Loucy (cell line): ENCODE results near the gene TES.
A peak's percentile ranks its signal among the peaks of the same experiment; 100 is the strongest.

Experiments
- H2AFZ ChIP-seq: fragments of 200-600 bp; sonication (generic); 2 replicates; pipeline ENCODE4 v1.6.0; 2016; ENCODE audit warnings: antibody characterized with exemption, mild to moderate bottlenecking, low read length, moderate library complexity
- H3F3A ChIP-seq: fragments of 200-600 bp; 2 replicates; pipeline ENCODE4 v1.6.0; 2016; ENCODE audit warnings: antibody characterized with exemption, low read depth, mild to moderate bottlenecking
- H3K27me3 ChIP-seq: fragments of 200-600 bp; sonication (generic); 2 replicates; pipeline ENCODE4 v1.6.1; 2014; ENCODE audit warnings: low read length, mild to moderate bottlenecking; ENCODE audit not compliant: insufficient read depth, poor library complexity, severe bottlenecking
- H3K36me3 ChIP-seq: fragments of 200-600 bp; sonication (generic); 2 replicates; pipeline ENCODE4 v1.6.1; 2016; ENCODE audit warnings: low read length; ENCODE audit not compliant: insufficient read depth
- H3K4me1 ChIP-seq: fragments of 200-600 bp; sonication (generic); 2 replicates; pipeline ENCODE4 v1.5.1; 2014; ENCODE audit warnings: low read length, mild to moderate bottlenecking; ENCODE audit not compliant: insufficient read depth, poor library complexity, severe bottlenecking
- H3K4me2 ChIP-seq: fragments of 200-600 bp; sonication (generic); 2 replicates; pipeline ENCODE4 v1.6.0; 2014; ENCODE audit warnings: antibody characterized with exemption, low read length, low read depth, mild to moderate bottlenecking; ENCODE audit not compliant: poor library complexity, severe bottlenecking
- H3K4me3 ChIP-seq: fragments of 200-600 bp; sonication (generic); 2 replicates; pipeline ENCODE4 v1.5.1; 2014; ENCODE audit warnings: low read length, mild to moderate bottlenecking, mixed read lengths; ENCODE audit not compliant: poor library complexity, severe bottlenecking
- H3K79me2 ChIP-seq: fragments of 200-600 bp; sonication (generic); 2 replicates; pipeline ENCODE4 v1.6.1; 2014; ENCODE audit warnings: low read length; ENCODE audit not compliant: insufficient read depth
- H3K9ac ChIP-seq: fragments of 200-600 bp; sonication (generic); 2 replicates; pipeline ENCODE4 v1.6.0; 2014; ENCODE audit warnings: mild to moderate bottlenecking, low read depth, low read length, moderate library complexity; ENCODE audit not compliant: poor library complexity, severe bottlenecking
- H3K9me2 ChIP-seq: fragments of 200-600 bp; sonication (generic); replicated peaks from 2 replicates; pipeline ENCODE4 v1.6.1; 2016; ENCODE audit warnings: low read depth, low read length, mixed read lengths
- H3K9me3 ChIP-seq: fragments of 200-600 bp; sonication (generic); 2 replicates; pipeline ENCODE4 v1.6.1; 2014; ENCODE audit warnings: mild to moderate bottlenecking, antibody characterized with exemption, low read length, low read depth; ENCODE audit not compliant: insufficient read depth
- H4K20me1 ChIP-seq: fragments of 200-600 bp; sonication (generic); 2 replicates; pipeline ENCODE4 v1.6.0; 2014; ENCODE audit warnings: antibody characterized with exemption, low read length, mild to moderate bottlenecking; ENCODE audit not compliant: insufficient read depth, poor library complexity, severe bottlenecking
- EZH2phosphoT487 ChIP-seq: fragments of 200-600 bp; IDR thresholded peaks from 2 replicates; pipeline ENCODE4 v1.6.1; 2018; ENCODE audit warnings: antibody characterized with exemption, mild to moderate bottlenecking, moderate library complexity, borderline replicate concordance
- TF ChIP-seq, protein P1 (sequence below): fragments of 200-600 bp; sonication (generic); conservative IDR thresholded peaks from 2 replicates; pipeline ENCODE4 v1.5.1; 2014; ENCODE audit warnings: mild to moderate bottlenecking, antibody characterized with exemption, low read length

The TES gene

DNA sequence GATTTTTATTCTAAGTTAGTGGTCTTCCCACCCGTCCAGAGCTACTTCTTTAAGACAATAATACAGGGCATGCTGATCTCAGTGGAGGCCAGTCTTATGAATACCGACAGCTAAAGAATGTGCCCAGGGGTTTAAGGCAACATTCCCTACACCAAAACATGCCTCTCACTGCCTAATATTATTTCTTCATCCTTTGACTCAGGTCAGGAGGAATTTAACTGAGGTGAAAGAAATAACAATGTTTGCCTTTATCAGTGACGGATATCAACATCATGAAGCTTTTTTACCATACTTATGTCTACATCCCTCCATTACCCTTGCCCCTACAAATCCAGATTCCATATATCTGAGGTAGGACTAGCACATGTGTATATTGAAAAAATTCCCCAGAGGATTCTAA lies 33.3 kb upstream of the TES start:
- Histone ChIP-seq H3K36me3 (no peaks in the 10 kb centered on the region), H3K4me1 (no peaks in the 10 kb centered on the region), H3K9ac (no peak overlapping the region), H3K9me3 (0 out of 2 replicates have a peak, but pooled peaks cover 5% of the 10 kb centered on the region), H3F3A (no peaks in the 10 kb centered on the region), H3K4me3 (no peak overlapping the region), H3K9me2 (no peaks in the 10 kb centered on the region), H3K27me3 (no peaks in the 10 kb centered on the region), H2AFZ (no peak overlapping the region), H4K20me1 (no peaks in the 10 kb centered on the region), H3K4me2 (no peak overlapping the region), H3K79me2 (no peaks in the 10 kb centered on the region)
- TF ChIP-seq, protein P1, sequence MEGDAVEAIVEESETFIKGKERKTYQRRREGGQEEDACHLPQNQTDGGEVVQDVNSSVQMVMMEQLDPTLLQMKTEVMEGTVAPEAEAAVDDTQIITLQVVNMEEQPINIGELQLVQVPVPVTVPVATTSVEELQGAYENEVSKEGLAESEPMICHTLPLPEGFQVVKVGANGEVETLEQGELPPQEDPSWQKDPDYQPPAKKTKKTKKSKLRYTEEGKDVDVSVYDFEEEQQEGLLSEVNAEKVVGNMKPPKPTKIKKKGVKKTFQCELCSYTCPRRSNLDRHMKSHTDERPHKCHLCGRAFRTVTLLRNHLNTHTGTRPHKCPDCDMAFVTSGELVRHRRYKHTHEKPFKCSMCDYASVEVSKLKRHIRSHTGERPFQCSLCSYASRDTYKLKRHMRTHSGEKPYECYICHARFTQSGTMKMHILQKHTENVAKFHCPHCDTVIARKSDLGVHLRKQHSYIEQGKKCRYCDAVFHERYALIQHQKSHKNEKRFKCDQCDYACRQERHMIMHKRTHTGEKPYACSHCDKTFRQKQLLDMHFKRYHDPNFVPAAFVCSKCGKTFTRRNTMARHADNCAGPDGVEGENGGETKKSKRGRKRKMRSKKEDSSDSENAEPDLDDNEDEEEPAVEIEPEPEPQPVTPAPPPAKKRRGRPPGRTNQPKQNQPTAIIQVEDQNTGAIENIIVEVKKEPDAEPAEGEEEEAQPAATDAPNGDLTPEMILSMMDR: no peak
- no peak for TF ChIP-seq EZH2phosphoT487

DNA sequence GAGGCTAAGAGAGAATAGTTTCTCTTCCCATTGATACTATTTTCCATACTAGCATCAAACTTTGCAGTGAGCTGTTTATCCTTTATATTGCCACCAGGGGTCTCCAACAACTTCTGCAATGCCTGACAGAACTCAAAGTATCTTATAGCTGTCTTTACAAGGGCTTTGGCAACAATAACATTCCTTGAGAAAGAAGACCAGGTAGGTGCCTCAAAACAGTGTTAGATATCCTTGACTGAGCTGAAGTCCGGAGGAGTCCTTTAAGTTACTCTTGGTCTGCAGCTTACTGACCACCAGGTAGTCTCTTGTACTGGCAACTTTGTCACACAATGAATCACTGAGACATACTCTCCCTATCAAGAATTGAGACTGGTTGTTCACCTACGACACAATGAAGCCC lies 30.0 kb upstream of the TES start:
- Histone ChIP-seq H3K4me2 (no peak overlapping the region), H3K4me1 (no peaks in the 10 kb centered on the region), H3K79me2 (no peaks in the 10 kb centered on the region), H2AFZ (no peak overlapping the region), H3K9me2 (no peaks in the 10 kb centered on the region), H3K36me3 (no peaks in the 10 kb centered on the region), H4K20me1 (no peaks in the 10 kb centered on the region), H3K27me3 (no peaks in the 10 kb centered on the region), H3K9ac (no peak overlapping the region), H3K9me3 (peaks cover 8% of the 10 kb centered on the region; the same call in 1 of the 2 replicates), H3F3A (no peaks in the 10 kb centered on the region), H3K4me3 (no peak overlapping the region)
- TF ChIP-seq EZH2phosphoT487: no peak
- TF ChIP-seq, protein P1: peak; percentile 86

DNA sequence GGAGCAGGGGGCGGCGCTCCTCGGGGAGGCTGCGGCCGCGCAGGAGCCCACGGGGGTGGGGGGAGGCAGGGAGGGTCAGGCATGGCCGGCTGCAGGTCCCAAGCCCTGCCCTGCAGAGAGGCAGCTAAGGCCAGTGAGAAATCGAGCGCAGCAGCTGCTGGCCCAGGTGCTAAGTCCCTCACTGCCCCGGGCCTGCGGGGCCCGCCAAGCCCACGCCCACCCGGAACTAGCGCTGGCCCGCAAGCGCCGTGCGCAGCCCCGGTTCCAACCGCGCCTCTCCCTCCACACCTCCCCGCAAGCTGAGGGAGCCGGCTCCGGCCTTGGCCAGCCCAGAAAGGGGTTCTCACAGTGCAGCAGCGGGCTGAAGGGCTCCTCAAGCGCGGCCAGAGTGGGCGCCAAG lies 28.3 kb upstream of the TES start:
- no peak for TF ChIP-seq EZH2phosphoT487
- TF ChIP-seq, protein P1: no peak
- H3K9ac ChIP-seq: no peak overlapping the region

More for the DNA sequence above, 28.3 kb upstream of the TES start:
- H2AFZ ChIP-seq: no peak overlapping the region
- H3F3A ChIP-seq: no peaks in the 10 kb centered on the region
- no peaks in the 10 kb centered on the region for H4K20me1 ChIP-seq
- H3K9me3 ChIP-seq: peaks cover 11% of the 10 kb centered on the region; the same call in 1 of the 2 replicates
- no peaks in the 10 kb centered on the region for H3K79me2 ChIP-seq
- no peaks in the 10 kb centered on the region for H3K36me3 ChIP-seq
- no peaks in the 10 kb centered on the region for H3K9me2 ChIP-seq
- no peaks in the 10 kb centered on the region for H3K4me1 ChIP-seq
- H3K27me3 ChIP-seq: no peaks in the 10 kb centered on the region
- H3K4me2 ChIP-seq: no peak overlapping the region
- H3K4me3 ChIP-seq: no peak overlapping the region
